Lung (tissue), 13 donors: ENCODE results near the gene RIPPLY3. TPM values are rescaled to one million over a fixed set of nuclear protein-coding genes. Genes with fewer than 3 reads are reported as not detected.

Experiments
- ATAC-seq: fragments of 200-7000 bp; cut with Tn5 transposase; one replicate; pipeline ENCODE4 v1.9.1; 2020; ENCODE audit warnings: moderate number of reproducible peaks; ENCODE audit not compliant: insufficient read depth, low FRiP score
- DNase-seq, 3 donors: peaks; one replicate each; pipeline ENCODE4 v3.0.0-alpha.2; 2013 to 2017
- H3K27ac ChIP-seq, 2 donors: one replicate each; pipeline ENCODE4 v1.5.1; 2013; ENCODE audit warnings: mild to moderate bottlenecking in 2 of 2, moderate library complexity in 2 of 2, control low read depth in 1 of 2, inconsistent platforms in 1 of 2, low read depth in 1 of 2, low read length in 1 of 2
- H3K27me3 ChIP-seq, 3 donors: one replicate each; pipeline ENCODE4 v1.5.1; 2013; ENCODE audit warnings: low read length in 2 of 3; ENCODE audit not compliant: control insufficient read depth in 3 of 3, insufficient read depth in 3 of 3
- H3K36me3 ChIP-seq, 4 donors: one replicate each; pipeline ENCODE4 v1.5.1; 2013; ENCODE audit warnings: low read length in 4 of 4, mild to moderate bottlenecking in 1 of 4, moderate library complexity in 1 of 4; ENCODE audit not compliant: control insufficient read depth in 4 of 4, insufficient read depth in 4 of 4
- H3K4me1 ChIP-seq, 5 donors: one replicate each; pipeline ENCODE4 v1.5.1; 2013; ENCODE audit warnings: low read length in 5 of 5, mild to moderate bottlenecking in 2 of 5, moderate library complexity in 1 of 5; ENCODE audit not compliant: control insufficient read depth in 5 of 5, insufficient read depth in 5 of 5
- H3K4me3 ChIP-seq: one replicate; pipeline ENCODE4 v1.5.1; 2013; ENCODE audit warnings: mild to moderate bottlenecking, control low read depth, moderate library complexity
- H3K9ac ChIP-seq, 2 donors: one replicate each; pipeline ENCODE4 v1.5.1; 2013; ENCODE audit warnings: low read length in 2 of 2, control low read depth in 1 of 2; ENCODE audit not compliant: insufficient read depth in 1 of 2
- H3K9me3 ChIP-seq, 4 donors: one replicate each; pipeline ENCODE4 v1.5.1; 2013; ENCODE audit warnings: low read length in 3 of 4, mild to moderate bottlenecking in 1 of 4, moderate library complexity in 1 of 4; ENCODE audit not compliant: control insufficient read depth in 4 of 4, insufficient read depth in 3 of 4
- WGBS, 2 donors: extraction: QIAGEN DNeasy Blood & Tissue Kit; methylation state at CpG; one replicate each; pipeline ENCODE4 v1.1.7; 2013; 5-methylcytosine and 5-hydroxymethylcytosine counted together
- polyA plus RNA-seq, 2 donors: library from polyadenylated mRNA; stranded (reverse); fragments of 200-250 nt; gene quantifications; one replicate each; pipeline ENCODE4 v1.2.1, GENCODE V29; 2013
- small RNA-seq: library from RNA; depleted of rRNA; stranded (forward); fragments of <200 nt; gene quantifications from one replicate; pipeline ENCODE3, GENCODE V24; 2014; ENCODE audit warnings: low replicate concordance
- total RNA-seq, 2 donors: library from RNA; depleted of rRNA in 1 of 2; stranded (reverse); fragments of >200 nt in 1 of 2; gene quantifications; one replicate each; pipeline ENCODE4 v1.2.1, GENCODE V29; 2014 to 2021
- TF ChIP-seq, protein P1 (sequence below): IDR thresholded peaks from 2 replicates; pipeline ENCODE4 v1.5.1; 2012; ENCODE audit warnings: mild to moderate bottlenecking; ENCODE audit errors: control extremely low read depth, extremely low read depth
- donor health status: control.
- donor health status: control.
- donor health status: Bipolar disorder and iron deficiency.
- donor health status: healthy.
- donor health status: DM: yes; HTN: yes; CAD: no.

Gene RIPPLY3
- total and polyA plus RNA-seq, 4 donors = 0.18 to 2.1 (median 0.57) TPM

DNA sequence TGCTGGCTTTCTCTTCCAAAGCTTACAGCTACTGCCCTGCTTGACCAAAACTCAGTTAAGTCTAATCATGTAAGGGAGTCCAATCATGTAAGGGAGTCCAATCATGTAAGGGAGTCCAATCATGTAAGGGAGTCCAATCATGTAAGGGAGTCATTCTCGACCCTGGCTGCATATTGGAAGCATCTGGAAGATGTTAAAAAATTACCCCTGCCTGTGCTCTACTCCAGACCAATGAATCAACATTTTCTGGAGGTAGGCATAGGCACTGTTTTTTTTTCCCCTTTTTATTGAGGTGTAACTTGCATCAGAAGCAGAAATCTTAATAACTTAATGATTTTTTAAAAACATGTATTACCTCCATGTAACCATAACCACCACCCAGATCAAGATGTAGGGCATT is 56.9 kb downstream of the RIPPLY3 start:
- ATAC-seq (no peak), DNase-seq (no peak)
- Histone ChIP-seq H3K36me3 (peaks cover 0 to 6% (median 2%) of the 10 kb centered on the region in 4 donors), H3K27ac (no peak overlapping the region), H3K9me3 (no peaks in the 10 kb centered on the region), H3K27me3 (no peaks in the 10 kb centered on the region), H3K4me3 (no peak overlapping the region), H3K4me1 (peaks cover 0 to 9% (median 5%) of the 10 kb centered on the region in 5 donors), H3K9ac (no peak overlapping the region)
- WGBS, 2 donors = 82 to 91% methylated on average over 1 of the region's 1 CpG
- TF ChIP-seq, protein P1, sequence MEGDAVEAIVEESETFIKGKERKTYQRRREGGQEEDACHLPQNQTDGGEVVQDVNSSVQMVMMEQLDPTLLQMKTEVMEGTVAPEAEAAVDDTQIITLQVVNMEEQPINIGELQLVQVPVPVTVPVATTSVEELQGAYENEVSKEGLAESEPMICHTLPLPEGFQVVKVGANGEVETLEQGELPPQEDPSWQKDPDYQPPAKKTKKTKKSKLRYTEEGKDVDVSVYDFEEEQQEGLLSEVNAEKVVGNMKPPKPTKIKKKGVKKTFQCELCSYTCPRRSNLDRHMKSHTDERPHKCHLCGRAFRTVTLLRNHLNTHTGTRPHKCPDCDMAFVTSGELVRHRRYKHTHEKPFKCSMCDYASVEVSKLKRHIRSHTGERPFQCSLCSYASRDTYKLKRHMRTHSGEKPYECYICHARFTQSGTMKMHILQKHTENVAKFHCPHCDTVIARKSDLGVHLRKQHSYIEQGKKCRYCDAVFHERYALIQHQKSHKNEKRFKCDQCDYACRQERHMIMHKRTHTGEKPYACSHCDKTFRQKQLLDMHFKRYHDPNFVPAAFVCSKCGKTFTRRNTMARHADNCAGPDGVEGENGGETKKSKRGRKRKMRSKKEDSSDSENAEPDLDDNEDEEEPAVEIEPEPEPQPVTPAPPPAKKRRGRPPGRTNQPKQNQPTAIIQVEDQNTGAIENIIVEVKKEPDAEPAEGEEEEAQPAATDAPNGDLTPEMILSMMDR = no peak

DNA sequence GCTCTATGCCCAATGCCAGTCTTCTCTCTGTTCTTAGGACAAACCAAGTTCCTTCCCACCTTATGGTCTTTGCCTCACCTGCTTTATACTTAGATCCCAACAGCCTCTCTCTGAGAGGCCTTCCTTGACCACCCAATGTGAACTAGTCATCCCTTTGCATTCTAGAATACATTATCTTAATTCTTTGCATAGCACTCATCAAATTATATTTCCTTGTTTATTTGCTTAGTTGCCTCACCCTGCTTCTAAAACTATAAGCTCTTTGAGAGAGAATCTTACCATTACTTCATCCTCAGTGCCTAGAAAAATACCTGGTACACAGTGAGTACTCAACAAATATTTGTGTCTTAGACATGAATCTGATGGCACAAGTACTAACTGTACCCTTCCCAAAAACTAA is 58.3 kb downstream of the RIPPLY3 start:
- DNase-seq (no peak), ATAC-seq (no peak)
- TF ChIP-seq, protein P1 = no peak
- H3K9ac ChIP-seq = no peak overlapping the region
- peaks cover 0 to 10% (median 7%) of the 10 kb centered on the region in 4 donors for H3K36me3 ChIP-seq
- H3K27me3 ChIP-seq = no peaks in the 10 kb centered on the region
- no peak overlapping the region for H3K27ac ChIP-seq
- H3K9me3 ChIP-seq = no peaks in the 10 kb centered on the region
- no peak overlapping the region for H3K4me3 ChIP-seq
- peaks cover 0 to 9% (median 5%) of the 10 kb centered on the region in 5 donors for H3K4me1 ChIP-seq

DNA sequence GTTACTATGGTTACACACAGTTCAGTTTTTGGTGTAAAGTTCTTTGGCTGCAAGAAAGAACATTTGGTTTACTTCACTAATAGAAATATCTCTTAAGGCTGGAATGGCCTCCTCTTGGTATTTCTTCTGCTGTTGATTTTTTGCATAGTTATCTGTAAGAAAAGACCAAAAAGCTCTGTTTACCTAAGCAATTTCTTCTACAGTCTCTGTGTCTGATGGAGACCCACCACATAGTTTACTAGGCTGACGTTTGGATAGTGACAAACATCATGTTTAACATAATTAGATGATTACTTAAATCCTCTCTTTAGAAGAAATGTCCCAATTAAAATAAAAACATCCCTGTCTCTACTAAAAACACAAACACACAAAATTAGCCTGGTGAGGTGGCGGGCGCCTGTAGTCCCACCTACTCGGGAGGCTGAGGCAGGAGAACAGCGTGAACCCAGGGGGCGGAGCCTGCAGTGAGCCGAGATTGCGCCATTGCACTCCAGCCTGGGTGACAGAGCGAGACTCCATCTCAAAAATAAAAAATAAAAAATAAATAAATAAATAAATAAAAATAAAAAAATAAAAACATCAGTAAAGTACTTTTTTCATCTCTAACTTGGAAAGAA is 59.2 kb downstream of the RIPPLY3 start:
- Histone ChIP-seq H3K9ac (no peak overlapping the region), H3K4me3 (no peak overlapping the region), H3K36me3 (peaks cover 0 to 11% (median 8%) of the 10 kb centered on the region in 4 donors), H3K27me3 (no peaks in the 10 kb centered on the region), H3K4me1 (peaks cover 0 to 2% (median under 1%) of the 10 kb centered on the region in 5 donors), H3K27ac (no peak overlapping the region), H3K9me3 (no peaks in the 10 kb centered on the region)
- DNase-seq = no peak
- TF ChIP-seq, protein P1 = no peak
- no peak for ATAC-seq
- WGBS, 2 donors = 94% methylated on average over 9 of the region's 9 CpGs

Small RNA genes within 50 kb of the gene (small RNA-seq; reads per million reads assigned to genes)
- gene RF00019 (not detected), gene RNU6-696P (not detected)

Other genes starting within 250 kb of the RIPPLY3 start
- gene HLCS, start 40.0 kb upstream of the RIPPLY3 start, total RNA-seq = 10 to 100 TPM; 27.1 to 28.8 TPM
- gene HLCS, start 40.0 kb upstream of the RIPPLY3 start, polyA plus RNA-seq = 1 to 10 TPM; 5.0 to 7.8 TPM
- 10 to 100 TPM; 18.6 to 30.6 TPM for gene PIGP, start 66.4 kb downstream of the RIPPLY3 start, total RNA-seq
- 10 to 100 TPM; 20.4 to 27.9 TPM for gene PIGP, start 66.4 kb downstream of the RIPPLY3 start, polyA plus RNA-seq
- gene TTC3, start 66.6 kb downstream of the RIPPLY3 start, total RNA-seq = 100 to 1,000 TPM in 1 of 2 donors, 10 to 100 TPM in 1; 77.1 to 310 TPM
- 10 to 100 TPM; 19.0 to 24.8 TPM for gene TTC3, start 66.6 kb downstream of the RIPPLY3 start, polyA plus RNA-seq